SJCRH30 (cell line): ENCODE measurements around the gene TMEM259. TPM values are rescaled to one million over a fixed set of nuclear protein-coding genes. Genes with fewer than 3 reads are reported as not detected.

Experiments used
- DNase-seq, 2 experiments: peaks; one replicate each; pipeline ENCODE4 v3.0.0-alpha.2; 2015 to 2020
- H3K27ac ChIP-seq: fragments of 250-450 bp; sonication (Bioruptor Pico); 2 replicates; pipeline ENCODE4 v1.5.1; 2020; ENCODE audit warnings: mild to moderate bottlenecking, moderate library complexity
- H3K27me3 ChIP-seq: fragments of 250-450 bp; sonication (Bioruptor Pico); 2 replicates; pipeline ENCODE4 v1.5.1; 2020; ENCODE audit warnings: mild to moderate bottlenecking, moderate library complexity
- H3K36me3 ChIP-seq: fragments of 250-450 bp; sonication (Bioruptor Pico); 2 replicates; pipeline ENCODE4 v1.5.1; 2020; ENCODE audit warnings: mild to moderate bottlenecking, moderate library complexity
- H3K4me1 ChIP-seq: fragments of 250-450 bp; sonication (Bioruptor Pico); 2 replicates; pipeline ENCODE4 v1.5.1; 2020; ENCODE audit warnings: mild to moderate bottlenecking, moderate library complexity
- H3K4me3 ChIP-seq: fragments of 250-450 bp; sonication (Bioruptor Pico); 2 replicates; pipeline ENCODE4 v1.5.1; 2020; ENCODE audit warnings: mild to moderate bottlenecking, moderate library complexity
- H3K9me3 ChIP-seq: fragments of 250-450 bp; sonication (Bioruptor Pico); replicated peaks from 2 replicates; pipeline ENCODE4 v1.5.1; 2020; ENCODE audit warnings: mild to moderate bottlenecking, moderate library complexity
- total RNA-seq: library from RNA; depleted of rRNA; stranded (reverse); fragments of >200 nt; shearing (Covaris generic); gene quantifications from 2 replicates; pipeline ENCODE4 v1.2.3, GENCODE V29; 2014

The TMEM259 gene
- total RNA-seq, 1 experiment from 2014 or later: 66.8 TPM

GRCh38 chr19:1018932-1019615 lies 1.8 kb downstream of the TMEM259 start:
- H3K9me3 ChIP-seq: no peaks in the 10 kb centered on the region
- no peak for DNase-seq
- H3K4me1 ChIP-seq: peaks cover 3% of the 10 kb centered on the region; the same call in 1 of the 2 replicates
- H3K27ac ChIP-seq: no peak overlapping the region
- no peaks in the 10 kb centered on the region for H3K27me3 ChIP-seq
- H3K36me3 ChIP-seq: peaks cover 2% of the 10 kb centered on the region
- no peak overlapping the region for H3K4me3 ChIP-seq

DNA sequence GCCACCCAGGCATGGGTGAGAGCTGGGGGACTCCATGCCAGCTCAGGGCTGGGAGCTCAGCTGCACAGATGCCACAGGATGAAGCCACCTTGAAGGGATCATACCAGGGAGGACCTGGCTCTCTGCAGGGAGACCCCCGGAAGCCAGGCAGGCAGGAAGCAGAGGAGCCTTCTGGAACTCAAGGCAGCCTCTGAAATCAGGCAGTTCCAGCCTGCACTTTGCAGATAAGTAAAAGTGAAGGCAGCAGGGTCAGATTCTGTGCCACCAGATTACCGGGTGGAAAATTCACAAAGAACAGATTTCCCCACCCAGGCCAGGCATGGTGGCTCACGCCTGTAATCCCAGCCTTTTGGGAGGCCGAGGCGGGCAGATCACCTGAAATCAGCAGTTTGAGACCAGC lies 2.5 kb downstream of the TMEM259 start:
- Histone ChIP-seq H3K27me3 (no peaks in the 10 kb centered on the region), H3K36me3 (peaks cover 7% of the 10 kb centered on the region), H3K4me1 (peaks cover 3% of the 10 kb centered on the region; the same call in 1 of the 2 replicates), H3K4me3 (no peak overlapping the region), H3K9me3 (no peaks in the 10 kb centered on the region), H3K27ac (no peak overlapping the region)
- DNase-seq: no peak

- H3K4me3 ChIP-seq: no peak overlapping the region
- H3K27ac ChIP-seq: no peak overlapping the region
- peaks cover 3% of the 10 kb centered on the region; the same call in 1 of the 2 replicates for H3K4me1 ChIP-seq
- no peaks in the 10 kb centered on the region for H3K27me3 ChIP-seq
- peaks cover 12% of the 10 kb centered on the region for H3K36me3 ChIP-seq
- no peak for DNase-seq
- H3K9me3 ChIP-seq: no peaks in the 10 kb centered on the region
Measured at GRCh38 chr19:1017906-1018305, 3.0 kb downstream of the TMEM259 start.

GRCh38 chr19:1017115-1017905 lies 3.6 kb downstream of the TMEM259 start:
- Histone ChIP-seq H3K36me3 (peaks cover 18% of the 10 kb centered on the region), H3K4me1 (peaks cover 1% of the 10 kb centered on the region; the same call in 1 of the 2 replicates), H3K4me3 (no peak overlapping the region), H3K27ac (no peak overlapping the region), H3K9me3 (no peaks in the 10 kb centered on the region), H3K27me3 (no peaks in the 10 kb centered on the region)
- DNase-seq: no peak

DNA sequence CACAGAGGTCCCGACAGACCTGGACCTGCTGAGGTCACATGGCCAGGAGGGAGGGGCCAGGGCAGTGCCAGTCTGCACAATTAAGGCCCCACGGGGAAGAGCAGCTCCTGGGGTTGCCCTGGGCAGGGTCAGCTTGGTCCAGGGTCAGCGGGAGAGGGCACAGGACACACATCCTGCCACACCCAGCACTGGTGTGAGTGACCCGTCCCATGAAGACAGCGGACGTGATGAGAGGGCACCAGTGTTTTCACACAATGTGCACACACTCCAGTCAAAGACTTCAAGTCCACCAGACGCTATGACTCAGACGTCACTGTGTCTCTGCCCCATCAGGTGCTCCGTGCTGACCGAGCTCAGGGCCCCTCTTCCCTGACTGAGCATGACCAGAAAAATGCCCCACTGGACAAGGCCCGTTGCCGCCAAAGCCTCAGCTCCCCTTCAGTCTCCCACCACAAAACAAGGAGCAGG lies 4.2 kb downstream of the TMEM259 start:
- DNase-seq: no peak
- Histone ChIP-seq H3K27me3 (no peaks in the 10 kb centered on the region), H3K9me3 (no peaks in the 10 kb centered on the region), H3K4me3 (no peak overlapping the region), H3K36me3 (peaks cover 24% of the 10 kb centered on the region), H3K4me1 (no peaks in the 10 kb centered on the region), H3K27ac (no peak overlapping the region)

- no peaks in the 10 kb centered on the region for H3K4me1 ChIP-seq
- H3K27ac ChIP-seq: no peak overlapping the region
- H3K27me3 ChIP-seq: no peaks in the 10 kb centered on the region
- DNase-seq: no peak
- H3K36me3 ChIP-seq: peaks cover 28% of the 10 kb centered on the region
- H3K9me3 ChIP-seq: no peaks in the 10 kb centered on the region
- no peak overlapping the region for H3K4me3 ChIP-seq
Measured at GRCh38 chr19:1015782-1016646, 4.9 kb downstream of the TMEM259 start.

GRCh38 chr19:1015061-1015781 lies 5.7 kb downstream of the TMEM259 start:
- H3K4me3 ChIP-seq: no peak overlapping the region
- no peaks in the 10 kb centered on the region for H3K27me3 ChIP-seq
- H3K27ac ChIP-seq: no peak overlapping the region
- no peaks in the 10 kb centered on the region for H3K9me3 ChIP-seq
- no peaks in the 10 kb centered on the region for H3K4me1 ChIP-seq
- no peak for DNase-seq
- peaks cover 34% of the 10 kb centered on the region for H3K36me3 ChIP-seq

- no peaks in the 10 kb centered on the region for H3K4me1 ChIP-seq
- no peaks in the 10 kb centered on the region for H3K27me3 ChIP-seq
- no peak overlapping the region for H3K27ac ChIP-seq
- no peaks in the 10 kb centered on the region for H3K9me3 ChIP-seq
- H3K4me3 ChIP-seq: no peak overlapping the region
- peaks cover 42% of the 10 kb centered on the region for H3K36me3 ChIP-seq
- DNase-seq: no peak
Measured at GRCh38 chr19:1014161-1015060, 6.5 kb downstream of the TMEM259 start.

DNA sequence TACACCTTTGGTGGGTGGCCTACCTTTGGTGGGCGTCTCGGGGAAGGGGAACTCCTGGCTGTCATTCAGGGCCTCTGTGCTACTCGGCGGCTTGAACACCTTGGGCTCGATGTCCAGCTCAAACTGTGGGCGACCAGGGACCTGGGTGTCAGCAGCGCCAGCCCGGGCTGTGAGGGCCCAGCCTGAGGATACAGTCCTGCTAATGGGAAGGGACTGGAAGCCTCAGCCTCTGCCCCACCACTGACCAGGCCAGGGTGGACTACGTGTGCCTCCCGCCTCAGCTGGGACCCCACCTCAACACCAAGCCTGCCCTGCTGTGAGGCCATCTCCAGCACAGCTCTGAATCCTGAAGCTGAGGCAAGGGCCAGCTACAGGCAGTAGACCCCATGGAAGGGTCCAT lies 7.7 kb downstream of the TMEM259 start:
- H3K4me1 ChIP-seq: no peaks in the 10 kb centered on the region
- peaks cover 40% of the 10 kb centered on the region for H3K36me3 ChIP-seq
- H3K4me3 ChIP-seq: no peak overlapping the region
- DNase-seq: no peak
- H3K9me3 ChIP-seq: no peaks in the 10 kb centered on the region
- no peak overlapping the region for H3K27ac ChIP-seq
- H3K27me3 ChIP-seq: no peaks in the 10 kb centered on the region

DNA sequence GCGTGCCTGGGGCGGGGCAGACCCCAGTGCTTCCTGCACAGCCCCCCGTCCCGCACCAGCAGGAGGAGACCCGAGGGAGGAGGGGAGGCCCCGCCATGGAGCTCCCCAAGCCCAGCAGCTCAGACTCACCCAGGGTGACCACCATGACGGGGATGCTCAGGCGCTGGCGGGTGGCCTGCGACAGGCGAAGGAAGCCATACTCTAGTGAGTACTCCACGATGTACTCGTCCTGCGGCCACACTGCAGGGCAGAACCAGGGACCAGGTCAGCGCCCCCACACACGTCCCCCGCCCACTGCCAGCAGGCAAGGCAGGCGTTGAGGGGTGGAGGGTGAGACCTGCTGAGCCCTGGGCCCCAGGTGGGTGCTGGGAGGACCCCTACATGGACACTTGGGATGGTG lies 8.6 kb downstream of the TMEM259 start:
- H3K36me3 ChIP-seq: peaks cover 42% of the 10 kb centered on the region

DNA sequence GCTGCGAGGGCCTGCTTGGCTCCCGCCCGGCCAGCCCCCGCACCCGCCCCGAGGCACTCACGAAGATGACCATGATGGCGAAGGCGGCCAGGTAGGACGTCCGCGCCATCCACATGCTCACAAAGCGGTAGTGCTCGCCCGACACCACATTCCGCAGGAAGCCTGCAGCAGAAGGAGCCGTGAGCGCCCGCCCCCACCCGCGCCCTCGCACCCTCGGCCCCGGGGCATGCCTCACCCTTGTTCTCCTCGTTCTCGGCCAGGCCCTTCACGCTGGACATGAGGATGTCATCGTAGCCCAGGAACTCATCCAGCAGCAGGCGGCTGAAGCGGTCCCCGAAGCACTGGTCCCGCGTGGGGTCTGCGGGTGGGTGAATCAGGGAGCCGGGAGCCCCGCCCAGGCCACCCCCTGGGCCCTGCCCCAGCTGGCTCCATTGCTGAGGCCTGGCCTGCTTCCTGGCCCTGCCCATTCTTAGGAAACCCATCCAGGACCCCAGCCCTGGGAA lies 9.0 kb downstream of the TMEM259 start:
- Histone ChIP-seq H3K9me3 (no peaks in the 10 kb centered on the region), H3K27me3 (no peaks in the 10 kb centered on the region), H3K4me3 (no peak overlapping the region), H3K27ac (no peak overlapping the region), H3K4me1 (no peaks in the 10 kb centered on the region), H3K36me3 (peaks cover 42% of the 10 kb centered on the region)
- DNase-seq: no peak

More for the DNA sequence above, 8.6 kb downstream of the TMEM259 start:
- no peak for DNase-seq
- no peaks in the 10 kb centered on the region for H3K27me3 ChIP-seq
- H3K9me3 ChIP-seq: no peaks in the 10 kb centered on the region
- no peak overlapping the region for H3K27ac ChIP-seq
- H3K4me1 ChIP-seq: no peaks in the 10 kb centered on the region
- no peak overlapping the region for H3K4me3 ChIP-seq

- Histone ChIP-seq H3K27ac (no peak overlapping the region), H3K36me3 (peaks cover 42% of the 10 kb centered on the region), H3K4me1 (no peaks in the 10 kb centered on the region), H3K4me3 (no peak overlapping the region), H3K9me3 (no peaks in the 10 kb centered on the region), H3K27me3 (no peaks in the 10 kb centered on the region)
- no peak for DNase-seq
Measured at GRCh38 chr19:1010586-1011510, 10.1 kb downstream of the TMEM259 start.
